NCI-H446 treated with DMSO at 0.1 percent for 48 hours (cell line): ENCODE measurements around the gene LDHAL6A.

Experiments used
- DNase-seq: peaks from one replicate; lab custom pipeline; 2025; lab: John Stamatoyannopoulos, UW

LDHAL6A gene

DNA sequence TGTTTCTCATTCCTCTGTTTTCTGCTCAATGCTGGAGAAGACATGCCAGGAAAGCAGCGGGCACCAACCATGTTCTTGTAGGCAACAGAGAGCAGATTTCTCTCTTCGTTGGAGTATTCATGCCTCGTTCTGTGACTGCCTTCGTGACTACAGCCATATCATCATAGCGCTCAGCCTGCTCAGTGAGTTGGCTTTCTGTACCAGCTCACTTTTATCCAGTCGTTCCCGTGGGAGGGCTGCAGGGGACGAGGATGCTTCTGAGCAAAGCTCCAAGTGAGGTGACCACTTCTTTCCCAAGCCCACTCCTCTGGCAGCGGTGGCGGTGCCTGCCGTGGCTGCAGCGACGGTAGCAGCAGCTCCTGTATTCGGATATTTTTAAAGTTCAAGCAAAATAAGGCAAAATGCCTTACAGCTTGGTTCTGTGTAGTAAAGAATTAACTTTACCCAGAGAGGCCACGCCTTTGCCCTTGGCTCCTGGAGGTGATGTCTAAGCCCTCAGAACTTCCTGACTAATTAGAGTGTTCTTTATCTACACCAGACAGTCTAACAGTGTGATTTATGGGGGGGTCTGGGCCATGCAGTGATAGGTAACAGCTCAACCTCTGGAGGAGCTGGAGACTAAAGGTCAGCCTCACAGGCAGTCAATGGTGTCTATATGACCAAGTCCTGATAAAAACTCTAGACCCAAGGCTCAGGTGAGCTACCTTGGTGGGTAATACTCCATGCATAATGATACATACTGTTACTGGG, 35.3 kb downstream of the LDHAL6A start:
- DNase-seq: no peak

DNA sequence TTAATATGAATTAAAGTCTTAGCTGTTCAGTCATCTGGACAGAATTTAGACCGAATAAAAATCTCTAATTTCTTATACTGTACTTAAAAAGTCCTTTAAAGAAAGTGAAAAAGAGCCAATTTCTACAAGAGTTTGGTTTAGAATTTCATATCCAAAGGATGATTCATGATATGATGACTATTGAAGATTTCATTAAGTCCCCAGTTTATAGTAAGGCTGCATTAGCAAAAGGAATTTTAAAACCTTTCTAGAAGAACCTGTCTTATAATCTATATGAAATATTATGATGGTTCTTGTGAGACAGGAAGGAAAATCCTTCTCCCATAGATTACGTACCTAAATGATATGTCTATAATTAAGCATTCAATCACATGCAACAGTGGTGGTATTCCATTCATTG, 36.3 kb downstream of the LDHAL6A start:
- DNase-seq: no peak

DNA sequence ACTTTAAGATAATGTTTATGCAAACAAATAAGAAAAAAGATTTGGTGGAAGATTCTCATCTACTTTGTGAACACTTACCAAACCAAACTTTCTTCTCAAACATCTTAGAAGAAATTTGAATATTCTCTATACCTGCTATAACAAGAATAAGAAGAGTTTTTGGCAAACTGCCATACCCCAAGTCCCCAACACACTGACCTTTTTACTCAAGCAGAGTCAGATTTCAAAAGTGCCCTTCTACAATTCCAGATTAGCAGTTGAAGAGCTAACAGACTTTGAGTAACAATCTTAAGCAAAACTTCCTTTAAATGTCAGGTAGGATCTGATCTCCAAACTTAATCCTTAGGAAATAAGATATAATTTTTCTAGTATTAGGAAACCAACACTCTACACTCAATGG, 37.2 kb downstream of the LDHAL6A start:
- no peak for DNase-seq

DNA sequence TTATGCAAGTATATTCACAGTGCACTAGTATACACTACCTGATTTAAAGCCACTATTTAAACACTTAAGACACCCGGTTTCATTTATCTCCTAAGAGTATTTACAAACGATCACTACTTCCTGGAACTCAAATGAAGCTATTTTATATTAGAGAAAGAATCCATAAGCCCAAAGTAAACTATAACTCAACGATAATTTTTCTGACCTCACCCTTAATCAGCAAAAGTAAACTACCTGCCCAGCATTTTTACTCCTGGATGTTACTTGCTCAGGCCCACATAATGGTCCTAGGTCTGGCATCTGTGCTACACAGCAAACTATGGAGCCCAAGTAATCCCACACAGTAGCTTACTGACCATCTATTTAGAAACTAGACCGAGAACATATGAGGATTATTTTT, 37.7 kb downstream of the LDHAL6A start:
- DNase-seq: no peak

DNA sequence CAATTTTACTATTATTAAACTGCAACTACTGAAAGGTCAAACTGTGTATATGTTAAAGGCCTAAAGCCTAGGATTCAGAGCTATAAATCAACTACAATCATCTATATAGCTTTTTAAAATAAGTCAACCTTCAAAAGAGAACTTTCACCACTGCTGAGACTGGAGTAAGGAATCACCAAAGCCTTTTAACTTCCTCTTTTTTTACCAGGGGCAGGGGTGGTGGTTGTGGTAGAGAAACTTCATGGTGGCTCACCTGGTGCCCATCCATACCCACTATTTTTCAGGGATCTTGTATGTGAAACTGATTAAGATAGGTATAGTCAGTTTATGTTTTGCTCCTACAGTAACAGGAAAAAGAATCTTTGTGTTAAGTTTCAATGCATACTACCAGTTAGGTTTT, 39.6 kb downstream of the LDHAL6A start:
- no peak for DNase-seq

DNA sequence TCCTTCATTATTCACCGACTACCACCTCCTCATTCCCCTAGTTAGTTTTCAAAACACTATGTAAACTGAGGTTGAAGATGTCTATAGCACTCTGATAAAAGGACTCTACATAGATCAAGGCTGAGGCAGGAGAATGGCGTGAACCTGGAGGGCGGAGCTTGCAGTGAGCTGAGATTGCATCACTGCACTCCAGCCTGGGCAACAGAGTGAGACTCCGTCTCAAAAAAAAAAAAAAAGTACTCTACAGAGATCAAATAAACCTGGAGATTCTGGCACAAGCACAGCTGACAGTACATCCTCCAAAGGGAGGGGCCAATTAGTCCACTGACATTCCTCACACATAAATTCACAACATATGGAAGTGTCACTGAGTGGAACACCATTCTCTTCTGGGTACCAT, 40.0 kb downstream of the LDHAL6A start:
- no peak for DNase-seq

DNA sequence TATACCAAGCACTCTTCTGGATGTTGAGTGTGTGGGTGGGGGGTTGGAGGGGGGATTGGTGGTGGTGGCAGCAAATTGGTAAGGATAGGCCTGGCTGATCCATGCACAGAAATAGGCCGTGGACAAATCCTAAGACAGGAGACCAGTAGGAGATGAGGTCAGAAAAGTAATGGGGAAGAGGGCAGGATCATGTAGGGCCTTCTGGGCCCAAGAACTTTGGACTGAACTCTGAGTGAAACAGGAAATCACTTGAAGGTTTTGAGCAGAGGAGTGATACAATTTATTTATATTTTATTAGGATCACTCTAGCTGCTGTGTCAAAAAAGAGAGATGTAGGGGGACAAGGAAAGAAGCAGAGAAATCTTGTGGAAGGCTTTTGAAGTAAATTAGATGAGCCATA, 42.4 kb downstream of the LDHAL6A start:
- DNase-seq: no peak

DNA sequence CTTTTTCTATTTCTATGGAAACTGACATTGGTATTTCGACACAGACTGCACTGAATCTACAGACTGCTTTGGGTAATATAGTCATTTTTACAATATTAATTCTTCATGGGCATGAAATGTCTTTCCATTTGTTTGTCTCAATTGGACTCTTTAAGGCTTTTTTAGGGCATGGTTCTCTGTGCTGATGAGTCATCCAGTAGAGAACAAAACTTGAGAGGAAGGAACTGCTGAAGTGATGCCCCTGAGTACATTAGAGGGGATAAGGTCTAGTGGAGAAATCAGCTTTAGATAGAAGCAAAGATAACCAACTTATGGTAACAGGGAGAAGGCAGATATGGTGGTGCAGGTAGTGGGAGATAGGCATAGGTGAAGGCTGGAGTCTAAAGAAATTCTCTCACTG, 46.0 kb downstream of the LDHAL6A start:
- DNase-seq: no peak

DNA sequence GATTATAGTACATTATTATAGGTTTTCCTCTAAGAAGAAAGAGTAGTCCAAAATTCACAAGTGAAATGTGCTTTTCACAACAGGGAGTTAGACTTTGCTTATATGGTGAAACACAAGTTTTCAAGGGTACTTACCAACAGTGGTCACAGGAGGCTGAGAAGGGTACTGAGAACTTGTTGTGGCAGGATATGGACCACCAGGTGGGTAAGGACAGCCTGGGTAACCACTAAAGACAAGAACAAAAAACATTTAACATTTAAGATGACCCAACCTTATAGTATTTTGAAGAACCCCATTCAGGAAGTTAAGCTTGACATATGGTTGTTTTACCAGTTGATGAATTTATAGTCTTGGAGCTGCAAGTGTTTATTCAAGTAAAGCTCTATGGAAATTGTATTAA, 46.7 kb downstream of the LDHAL6A start:
- DNase-seq: no peak

DNA sequence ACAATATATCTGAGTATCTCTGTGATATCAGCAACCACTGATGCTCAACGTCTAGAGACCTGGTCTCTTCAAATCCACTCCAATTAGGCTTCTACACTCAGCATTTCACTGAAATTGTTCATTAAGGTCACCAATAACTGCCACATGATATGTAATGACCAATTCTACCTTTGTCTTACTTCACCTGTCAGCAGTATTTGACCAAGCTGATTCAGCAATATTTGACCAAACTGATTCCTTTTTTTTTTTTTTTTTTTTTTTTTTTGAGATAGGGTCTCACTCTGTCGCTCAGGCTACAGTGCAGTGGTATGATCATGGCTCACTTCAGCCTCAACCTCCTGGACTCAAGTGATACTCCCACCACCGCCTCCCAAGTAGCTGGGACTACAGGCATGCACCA, 65.5 kb downstream of the LDHAL6A start:
- no peak for DNase-seq

DNA sequence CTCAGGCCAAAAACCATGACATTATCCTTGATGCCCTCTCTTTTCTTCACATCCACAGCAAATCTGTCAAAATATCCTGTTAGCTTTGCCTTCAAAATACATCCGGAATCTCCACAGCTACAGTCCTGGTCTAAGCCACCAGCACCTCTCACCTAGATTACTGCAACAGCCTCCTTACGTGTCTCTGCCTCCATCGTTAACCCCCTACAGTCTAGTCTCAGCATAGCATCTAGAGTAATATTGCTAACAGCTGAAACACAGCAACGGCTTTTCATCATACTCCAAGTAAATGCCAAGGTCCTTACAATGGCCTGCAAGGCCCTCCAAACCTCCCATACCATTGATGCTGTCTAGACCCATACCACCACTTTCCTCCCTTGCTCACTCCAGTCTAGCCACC, 66.7 kb downstream of the LDHAL6A start:
- no peak for DNase-seq

DNA sequence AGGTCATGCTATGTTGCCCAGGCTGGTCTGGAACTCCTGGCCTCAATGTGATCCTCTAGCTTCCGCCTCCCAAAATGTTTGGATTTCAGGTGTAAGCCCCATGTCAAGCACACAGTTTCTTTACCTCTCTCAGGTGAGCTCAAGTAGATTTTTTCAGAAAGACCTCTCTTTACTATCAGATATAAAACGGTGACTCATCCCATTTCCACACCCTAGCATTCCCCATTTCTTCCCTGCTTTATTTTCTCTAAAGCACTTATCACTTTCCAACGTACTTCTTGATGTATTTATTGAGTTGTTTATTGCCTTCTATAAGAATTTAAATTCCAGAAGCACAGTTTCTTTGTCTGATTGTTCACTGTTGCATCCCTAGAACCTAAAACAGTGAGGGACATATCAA, 67.4 kb downstream of the LDHAL6A start:
- DNase-seq: no peak

DNA sequence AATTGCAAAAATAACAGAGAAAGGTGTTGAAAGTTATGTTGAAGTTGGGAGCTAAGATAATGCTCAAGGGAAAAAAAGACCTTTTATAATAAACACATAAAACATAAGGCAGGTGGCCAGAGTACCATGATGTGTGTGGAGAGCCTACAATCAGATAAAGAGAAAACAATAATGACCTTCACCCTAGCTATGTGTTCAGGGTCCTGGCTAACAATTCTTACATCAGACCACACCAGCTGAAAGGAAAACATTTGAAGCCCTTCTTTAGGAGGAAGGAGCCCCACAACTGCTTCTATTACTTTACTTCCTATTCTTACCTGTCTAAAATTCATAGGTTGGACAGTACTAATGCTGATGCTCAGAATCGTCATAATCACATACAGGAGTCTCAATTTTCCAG, 68.6 kb downstream of the LDHAL6A start:
- DNase-seq: no peak

DNA sequence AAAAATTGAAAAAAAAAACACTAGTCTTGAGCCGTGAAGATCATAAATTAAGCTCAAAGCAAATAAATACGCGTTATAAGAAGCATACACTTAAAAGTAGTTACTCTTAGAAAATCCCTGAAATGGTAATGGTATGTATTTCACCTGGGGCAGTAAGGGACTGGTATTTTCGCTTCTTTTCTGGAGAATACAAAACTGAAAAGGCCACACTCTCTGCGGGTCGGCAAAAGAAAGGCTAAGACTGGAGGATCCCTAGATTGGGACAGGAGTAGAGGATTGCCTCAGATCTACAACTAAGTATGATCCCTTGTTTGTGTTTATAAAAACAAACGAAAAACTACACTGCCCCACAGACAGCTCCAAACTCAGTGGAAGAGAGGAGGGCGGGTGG, 70.5 kb downstream of the LDHAL6A start:
- DNase-seq: no peak

DNA sequence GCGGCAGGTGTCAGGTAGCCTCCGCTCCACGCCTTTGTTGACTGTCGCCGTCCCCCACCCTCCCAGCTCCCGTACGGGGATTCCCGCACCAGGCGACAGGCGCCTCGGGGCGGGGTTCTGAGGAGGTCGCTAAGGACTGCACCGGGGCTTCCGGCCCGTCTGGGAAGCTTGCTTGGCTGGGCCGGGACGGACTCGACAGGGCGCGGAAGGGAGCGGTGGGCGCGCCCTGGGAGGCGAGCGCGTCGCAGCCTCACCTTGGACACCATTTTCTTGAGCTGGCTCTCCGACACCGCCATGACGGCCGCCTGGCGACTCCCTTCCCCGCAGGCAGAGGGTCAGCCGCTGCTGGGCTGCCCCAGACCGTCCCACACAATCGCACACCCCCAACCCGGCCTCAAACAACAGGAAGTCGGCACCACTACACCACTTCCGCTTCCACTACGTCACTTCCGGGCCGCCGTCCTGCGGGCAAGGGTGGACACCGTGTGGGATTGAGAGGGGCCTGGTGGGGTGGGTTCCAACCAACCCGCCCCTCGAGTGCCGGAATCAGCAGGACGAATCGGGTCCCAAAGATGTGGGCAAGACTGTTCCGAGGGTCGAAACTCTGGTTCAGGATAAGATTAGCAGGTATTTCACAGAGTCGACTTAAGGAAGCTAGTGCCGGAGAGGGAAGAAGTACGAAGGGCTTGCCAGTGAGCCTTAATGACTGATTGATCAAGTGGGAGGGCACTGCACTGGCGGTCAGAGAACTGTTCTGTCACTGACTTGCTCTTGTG, 71.1 kb downstream of the LDHAL6A start, which contains the start of gene TSG101:
TSS of gene TSG101 (minus strand) at position 422 of the 776 bp plus-strand sequence. CDS start at position 296, 126 bp downstream.
- DNase-seq: peak; percentile 89

DNA sequence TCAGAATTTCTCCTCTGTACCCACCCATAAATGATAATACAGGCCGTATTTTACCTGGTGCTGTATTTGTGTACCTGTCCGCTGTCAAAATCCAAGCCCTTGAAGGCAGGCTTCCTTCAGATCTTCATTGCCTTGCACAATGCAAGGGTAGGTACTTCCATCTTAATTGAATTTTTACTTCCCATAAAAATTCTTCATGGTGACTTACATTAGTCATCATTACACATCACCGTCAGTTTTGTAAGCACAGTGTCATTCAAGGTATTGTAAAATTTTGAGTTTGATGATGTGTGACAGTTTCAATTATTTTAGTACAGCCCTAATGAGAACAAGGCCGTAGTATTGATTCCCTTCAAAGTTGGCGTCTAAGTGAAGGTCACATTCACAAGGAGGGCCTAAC, 71.9 kb downstream of the LDHAL6A start:
- DNase-seq: no peak
